HG03103 (cell line): Measurements from ENCODE around the gene SNX8.

Source experiments
- ATAC-seq: cut with Tn5 transposase; IDR thresholded peaks from one replicate; pipeline ENCODE4 v1.9.1; 2021; ENCODE audit warnings: low read depth; ENCODE audit not compliant: unreplicated experiment

SNX8 gene

GRCh38 chr7:2296832-2297231 is 17.4 kb downstream of the SNX8 start:
- ATAC-seq: no peak

- no peak for ATAC-seq
Measured at GRCh38 chr7:2295936-2296620, 18.2 kb downstream of the SNX8 start.

GRCh38 chr7:2290877-2291276 is 23.4 kb downstream of the SNX8 start:
- ATAC-seq: no peak

- ATAC-seq: no peak
Measured at GRCh38 chr7:2289621-2290020, 24.6 kb downstream of the SNX8 start.

- no peak for ATAC-seq
Measured at GRCh38 chr7:2289111-2289586, 25.1 kb downstream of the SNX8 start.

GRCh38 chr7:2288503-2288902 is 25.7 kb downstream of the SNX8 start:
- ATAC-seq: no peak

- ATAC-seq: no peak
Measured at GRCh38 chr7:2287745-2288144, 26.5 kb downstream of the SNX8 start.

- ATAC-seq: no peak
Measured at GRCh38 chr7:2283074-2283473, 31.2 kb downstream of the SNX8 start.

GRCh38 chr7:2282185-2282751 is 32.0 kb downstream of the SNX8 start:
- no peak for ATAC-seq

- no peak for ATAC-seq
Measured at GRCh38 chr7:2281541-2281940, 32.7 kb downstream of the SNX8 start.

GRCh38 chr7:2280424-2280823 is 33.8 kb downstream of the SNX8 start:
- ATAC-seq: no peak

- no peak for ATAC-seq
Measured at GRCh38 chr7:2279896-2280295, 34.3 kb downstream of the SNX8 start.

GRCh38 chr7:2278026-2278425 is 36.2 kb downstream of the SNX8 start:
- ATAC-seq: no peak

- ATAC-seq: no peak
Measured at GRCh38 chr7:2276107-2276506, 38.1 kb downstream of the SNX8 start.

- no peak for ATAC-seq
Measured at GRCh38 chr7:2275101-2275500, 39.1 kb downstream of the SNX8 start.

- no peak for ATAC-seq
Measured at GRCh38 chr7:2274666-2275065, 39.6 kb downstream of the SNX8 start.

GRCh38 chr7:2273866-2274265 is 40.4 kb downstream of the SNX8 start:
- ATAC-seq: no peak

GRCh38 chr7:2272031-2272430 is 42.2 kb downstream of the SNX8 start:
- no peak for ATAC-seq

GRCh38 chr7:2271273-2272026 is 42.8 kb downstream of the SNX8 start:
- no peak for ATAC-seq

- no peak for ATAC-seq
Measured at GRCh38 chr7:2270495-2270894, 43.7 kb downstream of the SNX8 start.

GRCh38 chr7:2269991-2270460 is 44.2 kb downstream of the SNX8 start:
- no peak for ATAC-seq
